Suprapubic skin (tissue), 3 donors: ENCODE results near the gene ARVCF.
A peak's percentile ranks its signal among the peaks of the same experiment; 100 is the strongest.

ENCODE experiments used
- EP300 ChIP-seq: sonication (generic); formaldehyde crosslinking; IDR thresholded peaks from one replicate; pipeline ENCODE4 v1.6.1; 2017; ENCODE audit warnings: antibody characterized with exemption
- TF ChIP-seq, protein P1 (sequence below), 2 donors: fragments of 200-600 bp in 1 of 2; fragments of 450-650 bp in 1 of 2; sonication (generic) in 1 of 2; IDR thresholded peaks; one replicate each; pipeline ENCODE4 v1.5.1; 2016 to 2019; ENCODE audit warnings: antibody characterized with exemption in 2 of 2, mild to moderate bottlenecking in 1 of 2, moderate library complexity in 1 of 2

- TF ChIP-seq, protein P1, sequence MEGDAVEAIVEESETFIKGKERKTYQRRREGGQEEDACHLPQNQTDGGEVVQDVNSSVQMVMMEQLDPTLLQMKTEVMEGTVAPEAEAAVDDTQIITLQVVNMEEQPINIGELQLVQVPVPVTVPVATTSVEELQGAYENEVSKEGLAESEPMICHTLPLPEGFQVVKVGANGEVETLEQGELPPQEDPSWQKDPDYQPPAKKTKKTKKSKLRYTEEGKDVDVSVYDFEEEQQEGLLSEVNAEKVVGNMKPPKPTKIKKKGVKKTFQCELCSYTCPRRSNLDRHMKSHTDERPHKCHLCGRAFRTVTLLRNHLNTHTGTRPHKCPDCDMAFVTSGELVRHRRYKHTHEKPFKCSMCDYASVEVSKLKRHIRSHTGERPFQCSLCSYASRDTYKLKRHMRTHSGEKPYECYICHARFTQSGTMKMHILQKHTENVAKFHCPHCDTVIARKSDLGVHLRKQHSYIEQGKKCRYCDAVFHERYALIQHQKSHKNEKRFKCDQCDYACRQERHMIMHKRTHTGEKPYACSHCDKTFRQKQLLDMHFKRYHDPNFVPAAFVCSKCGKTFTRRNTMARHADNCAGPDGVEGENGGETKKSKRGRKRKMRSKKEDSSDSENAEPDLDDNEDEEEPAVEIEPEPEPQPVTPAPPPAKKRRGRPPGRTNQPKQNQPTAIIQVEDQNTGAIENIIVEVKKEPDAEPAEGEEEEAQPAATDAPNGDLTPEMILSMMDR (IDR thresholded peaks at IDR 0.05) = peak in 1 of 2 donors; percentile 38
- no peak for TF ChIP-seq EP300
Measured at GRCh38 chr22:20027966-20028854, 11.6 kb upstream of the ARVCF start.
